Stomach (tissue), 4 donors: ENCODE measurements around the gene BHLHE40.

ENCODE experiments used
- CTCF ChIP-seq, 7 experiments: fragments of 450-650 bp in 4 of 7; fragments of 200-600 bp in 3 of 7; sonication (generic) in 3 of 7; IDR thresholded peaks; one replicate each; pipeline ENCODE4 v1.5.1; 2016 to 2019; ENCODE audit warnings: antibody characterized with exemption in 7 of 7, control low read depth in 2 of 7, mild to moderate bottlenecking in 1 of 7
- POLR2AphosphoS5 ChIP-seq, 3 donors: sonication (generic); formaldehyde crosslinking; IDR thresholded peaks; one replicate each; pipeline ENCODE4 v1.6.1; 2016; ENCODE audit warnings: antibody characterized with exemption in 3 of 3

GRCh38 chr3:4997946-4998345, 18.7 kb downstream of the BHLHE40 start:
- TF ChIP-seq CTCF (IDR thresholded peaks at IDR 0.05) (no peak), POLR2AphosphoS5 (IDR thresholded peaks at IDR 0.05) (no peak)
